Muscle of arm (tissue), 12 donors: ENCODE data around the gene F2R. TPM values are rescaled to one million over a fixed set of nuclear protein-coding genes. Genes with fewer than 3 reads are reported as not detected.
"Not testable (repeated sequence)": the region's sequence is repeated elsewhere in the genome, so short reads cannot be mapped to it uniquely, and the experiment has no call there.

Source experiments
- DNase-seq: peaks from one replicate; pipeline ENCODE4 v3.0.0-alpha.2; 2013
- polyA plus RNA-seq, 12 donors: library from polyadenylated mRNA; unstranded; fragments of 120-200 nt; gene quantifications; one replicate each; pipeline ENCODE4 v1.2.1, GENCODE V29; 2013; ENCODE audit not compliant: insufficient read length in 12 of 12

F2R gene
- polyA plus RNA-seq, 12 donors, result 22.0 to 66.3 (median 28.6) TPM; not detected in 1

- no peak for DNase-seq
Observed at GRCh38 chr5:76717222-76718083, 1.5 kb downstream of the F2R start.

DNA sequence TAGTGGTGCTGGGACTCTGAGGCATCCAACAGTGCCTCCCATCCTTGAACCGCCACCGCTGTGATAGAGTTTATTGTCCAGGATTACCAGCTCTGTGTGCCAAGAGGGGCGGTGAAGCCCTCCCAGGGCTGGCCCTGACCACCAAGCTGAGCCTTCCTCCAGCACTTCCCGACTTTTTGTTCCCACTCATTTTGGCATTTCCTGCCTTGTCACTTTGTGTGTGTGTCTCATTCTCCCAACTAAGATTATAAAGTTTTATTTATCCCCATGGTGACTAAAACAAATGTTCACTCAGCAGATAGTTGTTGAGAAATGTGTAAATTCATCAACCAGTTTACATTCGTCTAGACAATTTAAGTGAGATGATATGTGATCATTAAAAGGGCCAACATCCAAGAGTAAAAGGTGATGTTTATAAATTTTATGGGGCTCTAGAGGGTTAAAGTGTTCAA lies 2.5 kb downstream of the F2R start:
- DNase-seq, result no peak

DNA sequence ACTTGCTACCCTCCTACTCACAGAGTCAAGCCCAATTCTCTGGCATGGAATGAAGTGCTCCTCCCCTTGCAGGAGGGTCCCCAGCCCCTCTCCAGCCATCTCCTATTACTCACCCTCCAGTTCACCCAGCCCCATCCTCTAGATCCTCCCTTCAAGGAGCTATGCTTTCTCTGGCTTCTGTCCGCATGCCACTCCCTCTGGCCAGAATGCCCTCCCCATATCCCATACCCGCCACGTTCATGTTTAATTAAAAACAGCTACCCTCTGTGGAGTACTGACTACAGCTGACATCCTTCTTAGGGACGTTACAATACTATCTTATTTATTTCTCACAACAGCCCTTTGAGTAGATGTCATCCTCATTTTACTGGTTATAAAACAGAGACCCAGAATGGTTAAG lies 3.0 kb downstream of the F2R start:
- no peak for DNase-seq

DNA sequence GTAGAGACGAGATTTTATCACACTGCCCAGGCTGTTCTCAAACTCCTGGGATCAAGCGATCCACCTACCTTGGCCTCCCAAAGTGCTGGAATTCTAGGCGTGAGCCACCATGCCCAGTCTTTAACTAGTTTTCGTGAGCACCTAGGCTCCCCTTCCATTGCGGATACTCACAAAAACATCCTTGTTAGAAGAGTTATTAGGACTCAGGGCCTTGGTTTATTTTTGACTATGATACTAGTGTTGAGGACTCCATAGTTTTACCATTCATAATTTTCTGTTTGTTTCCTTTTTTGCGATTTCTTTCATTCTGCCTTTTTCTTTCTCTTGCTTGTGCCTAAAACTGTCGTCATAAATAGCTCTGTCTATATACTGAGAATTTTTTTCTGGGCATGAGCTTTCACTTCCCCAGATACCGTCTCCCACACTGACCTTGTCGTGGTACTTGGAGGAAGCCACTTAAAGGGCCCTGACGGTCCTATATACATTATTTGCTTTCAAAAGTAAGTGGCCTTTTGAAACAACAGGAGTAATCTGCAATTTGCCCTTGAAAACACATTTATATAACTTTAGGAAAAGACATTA lies 5.2 kb downstream of the F2R start:
- DNase-seq, result no peak

DNA sequence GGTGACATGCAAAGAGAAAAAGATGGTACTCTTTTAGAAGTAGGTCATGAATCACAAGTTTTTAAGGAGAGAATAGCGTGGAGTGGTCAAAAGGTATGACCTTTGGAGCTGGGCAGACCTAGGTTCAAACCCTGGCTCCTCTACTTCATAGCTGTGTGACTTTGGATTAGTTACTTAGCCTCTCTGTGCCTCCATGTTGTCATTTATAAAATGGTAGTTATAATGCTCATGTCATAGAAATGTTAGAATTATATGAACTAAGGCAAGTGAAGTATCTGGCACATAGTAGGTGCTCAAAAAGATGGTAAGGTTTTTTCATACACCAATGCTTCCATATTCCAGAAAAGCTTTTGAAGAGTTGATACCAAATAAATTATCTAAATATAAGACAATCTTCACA lies 7.3 kb downstream of the F2R start:
- no peak for DNase-seq

DNA sequence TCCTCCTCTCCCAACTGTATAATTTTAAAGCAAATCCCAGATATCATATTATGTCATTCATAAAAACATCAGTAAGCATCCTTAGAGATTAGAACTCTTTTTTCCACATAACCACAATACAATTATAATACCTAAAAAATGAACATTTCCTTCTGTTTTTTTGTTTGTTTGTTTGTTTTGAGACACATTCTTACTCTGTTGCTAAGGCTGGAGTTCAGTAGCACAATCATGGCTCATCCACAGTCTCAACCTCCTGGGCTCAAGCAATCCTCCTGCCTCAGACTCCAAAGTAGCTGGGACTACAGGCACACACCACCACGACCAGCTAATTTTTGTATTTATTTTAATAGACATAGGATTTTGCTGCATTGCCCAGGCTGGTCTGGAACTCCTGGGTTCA lies 8.0 kb downstream of the F2R start:
- DNase-seq, result no peak

GRCh38 chr5:76724871-76725270 lies 8.9 kb downstream of the F2R start:
- DNase-seq, result no peak

DNA sequence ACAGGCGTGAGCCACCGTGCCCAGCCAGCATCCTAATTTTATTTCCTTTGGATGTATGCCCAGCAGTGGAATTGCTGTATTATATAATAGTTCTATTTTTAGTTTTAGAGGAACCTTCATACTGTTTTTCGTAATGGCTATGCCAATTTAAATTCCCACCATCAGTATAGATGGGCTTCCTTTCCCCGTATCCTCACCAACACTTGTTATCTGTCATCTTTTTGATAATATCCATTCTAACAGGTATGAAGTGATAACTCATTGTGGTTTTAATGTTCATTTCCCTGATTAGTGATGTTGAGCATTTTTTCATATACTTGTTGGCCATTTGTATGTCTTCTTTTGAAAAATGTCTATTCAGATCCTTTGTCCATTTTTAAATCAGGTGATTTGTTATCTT lies 13.0 kb downstream of the F2R start:
- no peak for DNase-seq

DNA sequence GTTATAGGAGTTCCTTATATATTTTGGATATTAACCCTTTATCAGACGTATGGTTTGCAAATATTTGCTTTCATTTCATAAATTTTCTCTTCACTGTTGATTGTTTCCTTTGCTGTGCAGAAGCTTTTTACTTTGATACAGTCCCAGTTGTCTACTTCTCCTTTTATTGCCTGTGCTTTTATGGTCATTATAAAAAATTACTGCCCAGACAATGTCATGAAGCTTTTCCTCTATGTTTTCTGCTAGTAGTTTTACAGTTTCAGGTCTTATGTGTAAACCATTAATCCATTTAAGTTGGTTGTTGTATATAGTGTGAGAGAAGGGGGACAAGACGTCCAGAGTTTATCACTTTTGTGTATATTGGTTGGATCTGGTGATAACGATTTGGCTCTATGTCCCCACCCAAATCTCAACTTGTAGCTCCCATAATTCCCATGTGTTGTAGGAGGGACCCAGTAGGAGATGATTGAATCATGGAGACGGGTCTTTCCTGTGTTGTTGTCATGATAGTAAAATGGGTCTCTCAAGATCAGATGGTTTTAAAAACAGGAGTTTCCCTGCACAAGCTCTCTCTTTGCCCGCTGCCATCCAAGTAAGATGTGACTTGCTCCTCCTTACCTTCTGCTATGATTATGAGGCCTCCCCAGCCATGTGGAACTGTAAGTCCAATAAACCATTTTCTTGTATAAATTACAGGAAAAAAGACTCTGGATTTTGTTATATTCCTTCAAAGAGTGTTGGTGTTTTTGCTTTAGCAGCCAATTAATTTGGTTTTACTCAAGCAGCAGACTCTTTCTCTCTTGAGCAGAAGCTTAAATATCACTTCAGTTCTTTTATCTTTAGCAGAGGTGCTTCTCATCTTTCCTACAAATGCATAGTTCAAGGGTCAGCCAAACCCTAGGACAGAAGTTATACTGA lies 13.7 kb downstream of the F2R start:
- no peak for DNase-seq

DNA sequence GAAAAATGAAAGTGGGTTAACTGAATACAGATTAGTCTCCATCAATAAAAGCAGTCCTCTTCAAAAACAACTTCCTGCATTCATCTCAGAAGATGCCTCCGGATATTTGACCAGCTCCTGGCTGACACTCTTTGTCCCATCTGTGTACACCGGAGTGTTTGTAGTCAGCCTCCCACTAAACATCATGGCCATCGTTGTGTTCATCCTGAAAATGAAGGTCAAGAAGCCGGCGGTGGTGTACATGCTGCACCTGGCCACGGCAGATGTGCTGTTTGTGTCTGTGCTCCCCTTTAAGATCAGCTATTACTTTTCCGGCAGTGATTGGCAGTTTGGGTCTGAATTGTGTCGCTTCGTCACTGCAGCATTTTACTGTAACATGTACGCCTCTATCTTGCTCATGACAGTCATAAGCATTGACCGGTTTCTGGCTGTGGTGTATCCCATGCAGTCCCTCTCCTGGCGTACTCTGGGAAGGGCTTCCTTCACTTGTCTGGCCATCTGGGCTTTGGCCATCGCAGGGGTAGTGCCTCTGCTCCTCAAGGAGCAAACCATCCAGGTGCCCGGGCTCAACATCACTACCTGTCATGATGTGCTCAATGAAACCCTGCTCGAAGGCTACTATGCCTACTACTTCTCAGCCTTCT lies 16.6 kb downstream of the F2R start:
- no peak for DNase-seq

GRCh38 chr5:76733049-76733417 lies 17.1 kb downstream of the F2R start:
- no peak for DNase-seq

GRCh38 chr5:76735762-76736545 lies 20.0 kb downstream of the F2R start:
- no peak for DNase-seq

- DNase-seq, result peak; percentile 60
Observed at GRCh38 chr5:76736679-76737556, 21.0 kb downstream of the F2R start.

DNA sequence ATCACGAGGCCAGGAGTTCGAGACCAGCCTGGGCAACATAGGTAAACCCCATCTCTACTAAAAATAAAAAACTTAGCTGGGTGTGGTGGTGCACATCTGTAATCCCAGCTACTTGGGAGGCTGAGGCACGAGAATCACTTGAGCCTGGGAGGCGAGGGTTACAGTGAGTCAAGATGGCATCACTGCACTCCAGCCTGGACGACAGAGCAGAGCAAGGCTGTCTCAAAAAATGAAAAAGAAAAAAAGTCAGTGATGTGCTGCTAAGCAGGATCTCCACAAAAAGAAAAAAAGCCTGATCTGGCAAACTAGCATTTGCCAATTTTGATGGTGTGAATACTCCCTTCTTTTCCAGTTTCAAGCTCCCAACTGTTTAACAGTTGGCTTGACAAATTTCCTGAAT lies 21.9 kb downstream of the F2R start:
- DNase-seq, result no peak

GRCh38 chr5:76741506-76741905 lies 25.6 kb downstream of the F2R start:
- not testable (repeated sequence) for DNase-seq

GRCh38 chr5:76742583-76742982 lies 26.7 kb downstream of the F2R start:
- DNase-seq, result no peak

DNA sequence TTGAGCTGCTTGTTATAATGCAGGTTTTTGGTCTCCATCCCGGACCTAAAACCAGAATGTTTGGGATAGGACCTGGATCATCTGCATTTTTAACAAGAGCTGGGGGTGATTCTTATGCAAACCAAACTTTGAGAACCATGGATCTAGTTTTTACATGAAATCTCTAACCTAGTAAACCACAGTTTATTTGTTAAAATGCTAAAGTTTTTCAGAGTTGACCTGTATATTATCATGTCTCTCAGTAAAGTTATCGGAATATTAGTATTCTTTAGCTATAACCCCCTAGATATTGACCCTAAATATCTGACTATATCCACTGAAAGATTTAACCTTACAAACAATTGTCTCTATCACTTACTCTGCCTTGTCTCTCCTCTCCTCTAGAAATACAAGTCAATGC lies 28.7 kb downstream of the F2R start:
- DNase-seq, result no peak

DNA sequence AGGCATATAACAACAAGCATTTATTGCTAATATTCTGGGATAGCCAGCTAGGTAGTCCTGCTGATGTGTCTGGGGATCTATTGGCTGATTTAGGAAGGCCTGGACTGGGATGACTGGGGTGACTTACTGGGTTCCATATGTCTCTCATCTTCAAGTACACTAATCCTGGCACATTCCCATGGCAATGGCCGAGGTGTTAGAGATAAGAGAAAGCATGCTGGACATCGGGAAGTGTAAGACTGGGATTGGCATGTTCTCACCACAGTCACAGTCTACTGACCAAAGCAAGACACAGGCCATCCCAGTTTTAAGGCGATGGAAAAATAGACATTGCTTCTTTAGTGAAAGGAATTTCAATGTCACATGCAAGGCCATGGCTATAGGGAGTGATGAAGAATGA lies 29.7 kb downstream of the F2R start:
- no peak for DNase-seq

DNA sequence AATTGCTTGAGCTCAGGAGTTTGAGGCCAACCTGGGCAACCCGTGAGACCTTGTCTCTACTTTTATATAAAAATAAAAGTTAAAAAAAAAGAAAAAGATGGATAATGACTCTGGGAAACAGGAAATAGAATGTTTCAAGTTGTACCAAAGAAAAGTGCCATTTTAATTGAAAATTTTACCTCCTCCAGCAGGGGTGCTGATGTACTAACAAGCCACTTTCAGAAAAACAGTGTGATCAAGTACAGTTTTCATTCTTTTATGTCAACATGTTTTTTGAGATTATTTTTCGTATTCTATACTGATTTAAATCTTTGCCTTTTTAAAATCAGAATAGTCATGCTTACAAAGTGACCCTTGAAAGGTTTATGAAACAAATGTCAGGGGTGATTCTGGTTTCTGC lies 30.8 kb downstream of the F2R start:
- no peak for DNase-seq

GRCh38 chr5:76747706-76748105 lies 31.8 kb downstream of the F2R start:
- no peak for DNase-seq
